KBM-7 (cell line): ENCODE data around the gene ARID5B.

Experiments used
- DNase-seq: peaks from one replicate; pipeline ENCODE4 v3.0.0-alpha.2; 2015
- in situ Hi-C: fragments of 300-500 bp; cut with MboI; formaldehyde crosslinking; loops from 2 replicates; pipeline ENCODE4 v1.14.3; 2020; ENCODE audit warnings: low sequenced_read_pairs, low pct_unique_long_range_greater_than_20kb, mixed read lengths

Gene ARID5B

DNA sequence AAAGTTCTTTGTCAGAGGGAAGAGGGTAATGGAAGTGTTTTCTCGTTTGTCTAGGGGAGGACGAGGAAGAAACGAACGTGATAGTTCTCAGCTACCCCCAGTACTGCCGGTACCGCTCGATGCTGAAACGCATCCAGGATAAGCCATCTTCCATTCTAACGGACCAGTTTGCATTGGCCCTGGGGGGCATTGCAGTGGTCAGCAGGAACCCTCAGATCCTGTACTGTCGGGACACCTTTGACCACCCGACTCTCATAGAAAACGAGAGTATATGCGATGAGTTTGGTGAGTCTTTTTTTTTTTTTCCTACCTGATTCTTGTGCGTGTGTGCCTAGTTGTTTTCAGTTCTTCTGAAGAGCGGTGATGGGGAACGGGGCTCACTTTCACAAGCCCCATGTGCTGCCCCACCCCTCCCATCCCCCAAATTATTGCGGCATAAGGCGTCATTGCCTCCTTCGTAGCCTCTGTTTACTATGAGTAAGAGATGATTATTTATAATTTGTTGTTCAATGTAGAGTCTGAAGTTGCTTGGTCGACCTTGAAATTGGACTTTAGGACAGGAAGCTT is 98.6 kb downstream of the ARID5B start:
- DNase-seq, result no peak
- in situ Hi-C loops, result no loop called here

GRCh38 chr10:62000726-62001125 is 99.2 kb downstream of the ARID5B start:
- no peak for DNase-seq
- in situ Hi-C loops, result no loop called here

- no peak for DNase-seq
- in situ Hi-C loops, result no loop called here
Observed at GRCh38 chr10:62001898-62002297, 100.4 kb downstream of the ARID5B start.

DNA sequence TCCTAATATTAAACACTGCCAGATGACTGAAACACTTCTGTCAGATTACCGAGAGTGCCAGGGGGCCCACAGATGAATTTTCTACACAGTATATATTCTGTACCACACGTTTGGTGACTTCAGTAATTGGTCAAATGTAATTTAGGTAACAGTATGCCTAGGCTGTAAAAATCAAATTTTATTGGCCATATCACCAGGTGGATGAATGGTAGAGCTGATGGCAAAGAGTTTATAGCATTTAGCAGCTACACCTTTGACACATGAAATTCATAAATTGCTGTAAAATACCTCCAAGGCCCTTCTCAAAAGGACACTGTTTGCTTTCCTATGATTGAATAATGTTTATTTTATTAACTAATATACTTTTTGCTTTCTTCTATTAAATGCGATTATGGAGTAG is 101.3 kb downstream of the ARID5B start:
- in situ Hi-C loops, result no loop called here

GRCh38 chr10:62004042-62004441 is 102.5 kb downstream of the ARID5B start:
- in situ Hi-C loops, result no loop called here
- no peak for DNase-seq

More for the DNA sequence above, 101.3 kb downstream of the ARID5B start:
- no peak for DNase-seq

GRCh38 chr10:62005281-62005680 is 103.8 kb downstream of the ARID5B start:
- in situ Hi-C loops, result no loop called here
- no peak for DNase-seq

DNA sequence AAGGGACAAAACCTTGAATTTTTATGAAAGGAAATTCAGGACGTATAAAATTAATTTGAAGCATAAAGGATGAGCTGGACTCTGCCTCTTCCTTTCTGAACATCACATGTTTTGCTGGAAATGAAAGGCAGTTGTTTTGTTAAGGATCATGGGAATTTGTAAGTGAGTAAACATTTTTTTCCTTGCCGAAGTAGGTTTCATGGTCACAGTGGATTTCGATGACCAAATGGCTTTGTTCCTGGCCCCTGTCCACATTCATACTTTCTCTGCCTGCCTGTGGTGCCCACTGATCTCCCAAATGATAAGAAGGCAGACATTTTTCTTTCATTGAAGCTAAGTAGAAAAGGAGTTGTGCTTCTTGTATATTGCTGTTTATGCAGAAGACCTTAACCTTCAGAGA is 104.2 kb downstream of the ARID5B start:
- in situ Hi-C loops, result no loop called here
- no peak for DNase-seq

- in situ Hi-C loops, result no loop called here
- no peak for DNase-seq
Observed at GRCh38 chr10:62007145-62007544, 105.6 kb downstream of the ARID5B start.

GRCh38 chr10:62008196-62008595 is 106.7 kb downstream of the ARID5B start:
- in situ Hi-C loops, result no loop called here
- DNase-seq, result no peak

- in situ Hi-C loops, result no loop called here
- no peak for DNase-seq
Observed at GRCh38 chr10:62008946-62009345, 107.4 kb downstream of the ARID5B start.

DNA sequence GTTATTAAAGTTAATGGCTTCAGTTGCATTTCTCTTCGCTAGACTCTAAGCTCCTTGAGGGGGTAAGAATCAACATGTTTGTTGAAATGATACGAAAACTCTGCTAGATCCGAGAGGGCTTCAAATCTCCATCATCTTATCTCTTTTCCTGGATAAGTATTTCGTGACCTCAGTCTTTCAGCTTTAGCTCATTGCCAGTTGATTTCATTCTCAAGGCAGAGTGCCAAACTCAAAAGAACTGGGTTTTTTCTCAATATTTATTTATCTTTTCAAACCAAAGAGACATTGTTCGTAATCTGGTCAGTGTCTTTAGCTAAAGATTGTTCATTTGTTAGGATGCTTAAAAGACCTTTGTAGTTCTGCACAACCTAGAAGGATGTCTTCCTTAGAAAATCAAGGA is 108.9 kb downstream of the ARID5B start:
- in situ Hi-C loops, result no loop called here
- no peak for DNase-seq

DNA sequence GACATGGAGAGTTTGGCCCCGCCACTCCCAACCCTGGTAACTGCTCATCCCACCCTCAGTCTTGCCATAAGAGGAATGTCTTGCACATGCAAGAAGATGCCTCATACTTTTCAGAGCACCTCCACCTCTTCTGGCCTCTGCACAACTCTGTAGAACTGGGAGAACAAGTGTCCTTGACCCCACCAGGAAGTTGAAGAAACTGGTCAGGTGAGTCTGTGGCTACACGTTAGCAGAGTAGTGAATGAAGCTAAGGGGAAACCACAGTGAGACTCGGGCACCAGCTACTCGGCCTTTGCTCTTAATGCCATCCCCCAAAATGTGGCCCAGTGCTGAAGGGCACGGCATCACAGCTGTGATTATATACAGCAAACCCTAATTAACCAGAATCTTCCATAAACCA is 110.1 kb downstream of the ARID5B start:
- in situ Hi-C loops, result no loop called here
- no peak for DNase-seq

- in situ Hi-C loops, result no loop called here
- DNase-seq, result no peak
Observed at GRCh38 chr10:62012318-62012717, 110.8 kb downstream of the ARID5B start.

DNA sequence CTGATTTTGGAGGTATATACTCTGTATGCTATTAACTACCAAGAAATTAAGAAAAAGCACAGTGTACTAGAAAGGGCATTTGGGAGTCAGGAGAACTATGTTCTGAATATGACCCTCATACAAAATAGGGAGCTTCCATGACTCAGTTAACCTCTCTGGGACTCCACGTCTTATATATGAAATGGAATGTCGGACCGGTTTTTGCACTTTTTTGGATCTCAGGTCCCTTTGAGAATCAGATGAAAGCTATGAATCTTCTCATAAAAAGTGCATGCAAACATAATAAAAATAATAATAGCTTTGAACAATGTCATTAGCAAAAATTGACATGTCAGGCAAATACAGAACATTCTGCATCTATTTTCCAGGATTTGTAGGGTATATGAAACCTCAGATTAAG is 113.0 kb downstream of the ARID5B start:
- in situ Hi-C loops, result no loop called here
- DNase-seq, result no peak

DNA sequence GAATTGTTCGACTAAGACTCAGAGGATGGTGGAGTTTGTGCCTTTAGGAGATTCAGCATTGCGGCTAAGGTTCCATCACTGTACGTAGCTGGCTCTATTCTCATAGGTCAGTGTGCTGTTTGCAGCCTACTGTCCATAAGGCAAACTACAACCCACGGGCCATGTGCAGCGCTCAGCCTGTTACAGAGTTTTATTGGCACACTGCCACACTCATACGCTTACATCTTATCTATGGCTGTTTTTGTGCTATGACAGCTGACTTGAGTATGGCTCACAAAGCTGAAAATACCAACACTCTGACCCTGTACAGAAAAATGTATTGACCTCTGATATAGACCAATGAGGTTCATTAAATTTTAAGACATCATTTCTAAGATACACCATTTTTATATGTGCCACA is 114.5 kb downstream of the ARID5B start:
- no peak for DNase-seq
- in situ Hi-C loops, result no loop called here

GRCh38 chr10:62016623-62017490 is 115.4 kb downstream of the ARID5B start:
- peak; percentile 45 for DNase-seq
- in situ Hi-C loops, result no loop called here

DNA sequence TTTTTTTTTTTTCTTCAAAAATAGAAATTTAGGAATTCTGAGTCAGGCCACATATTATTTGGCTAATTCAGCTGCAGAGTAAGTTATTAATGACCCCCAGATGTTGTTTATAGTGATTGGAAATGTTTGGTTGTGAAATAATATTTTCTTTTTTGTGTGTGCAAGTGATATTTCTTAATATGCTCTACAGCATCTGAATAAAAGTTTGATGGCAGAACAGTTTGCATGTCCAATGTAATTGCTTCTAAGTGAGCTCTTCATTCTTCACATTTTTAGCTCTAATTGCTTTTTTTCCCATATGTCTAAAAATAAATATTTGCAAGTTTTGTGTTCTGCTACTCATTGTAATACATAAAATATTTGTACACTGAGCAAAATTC is 116.0 kb downstream of the ARID5B start:
- DNase-seq, result no peak
- in situ Hi-C loops, result no loop called here

GRCh38 chr10:62018131-62018911 is 116.8 kb downstream of the ARID5B start:
- DNase-seq, result no peak
- in situ Hi-C loops, result no loop called here

- no peak for DNase-seq
- in situ Hi-C loops, result no loop called here
Observed at GRCh38 chr10:62019013-62019684, 117.7 kb downstream of the ARID5B start.
